DOHH2 (cell line): ENCODE measurements around the gene HAVCR1.

ENCODE experiments used
- H3F3A ChIP-seq: fragments of 200-600 bp; sonication (generic), shearing (Covaris generic); 2 replicates; pipeline ENCODE4 v1.6.0; 2016; ENCODE audit warnings: antibody characterized with exemption, mild to moderate bottlenecking; ENCODE audit not compliant: control insufficient read depth, insufficient read depth
- H3K27ac ChIP-seq: fragments of 200-600 bp; sonication (generic); 2 replicates; pipeline ENCODE4 v1.5.1; 2014; ENCODE audit warnings: low read depth, mild to moderate bottlenecking, low read length, moderate library complexity
- H3K27me3 ChIP-seq: fragments of 200-600 bp; sonication (generic); 2 replicates; pipeline ENCODE4 v1.6.1; 2014; ENCODE audit warnings: mild to moderate bottlenecking, low read length, mixed read lengths; ENCODE audit not compliant: control insufficient read depth
- H3K36me3 ChIP-seq: fragments of 200-600 bp; sonication (generic); 2 replicates; pipeline ENCODE4 v1.6.1; 2014; ENCODE audit warnings: mild to moderate bottlenecking, low read length, moderate library complexity, mixed read lengths; ENCODE audit not compliant: control insufficient read depth
- H3K4me1 ChIP-seq: fragments of 200-600 bp; sonication (generic); 2 replicates; pipeline ENCODE4 v1.6.1; 2014; ENCODE audit warnings: mild to moderate bottlenecking, low read length, mixed read lengths; ENCODE audit not compliant: control insufficient read depth
- H3K4me2 ChIP-seq: fragments of 200-600 bp; sonication (generic); 2 replicates; pipeline ENCODE4 v1.6.0; 2014; ENCODE audit warnings: mild to moderate bottlenecking, low read length, moderate library complexity
- H3K4me3 ChIP-seq: fragments of 200-600 bp; sonication (generic); 2 replicates; pipeline ENCODE4 v1.5.1; 2014; ENCODE audit warnings: mild to moderate bottlenecking, low read length, mixed read lengths
- H3K79me2 ChIP-seq: fragments of 200-600 bp; sonication (generic); 2 replicates; pipeline ENCODE4 v1.6.1; 2014; ENCODE audit warnings: mild to moderate bottlenecking, low read length, mixed read lengths; ENCODE audit not compliant: control insufficient read depth
- H3K9me2 ChIP-seq: fragments of 200-600 bp; sonication (generic); replicated peaks from 2 replicates; pipeline ENCODE4 v1.6.1; 2014; ENCODE audit warnings: mild to moderate bottlenecking, low read length, mixed read lengths; ENCODE audit not compliant: control insufficient read depth
- H3K9me3 ChIP-seq: fragments of 200-600 bp; sonication (generic); 2 replicates; pipeline ENCODE4 v1.6.1; 2014; ENCODE audit warnings: antibody characterized with exemption, low read length, mixed read lengths; ENCODE audit not compliant: control insufficient read depth, insufficient read depth
- H4K20me1 ChIP-seq: fragments of 200-600 bp; sonication (generic); 2 replicates; pipeline ENCODE4 v1.6.0; 2014; ENCODE audit warnings: low read depth, mild to moderate bottlenecking, antibody characterized with exemption, low read length, moderate library complexity; ENCODE audit not compliant: control insufficient read depth, insufficient read depth
- EZH2phosphoT487 ChIP-seq: fragments of 200-600 bp; sonication (generic); IDR thresholded peaks from 2 replicates; pipeline ENCODE4 v1.6.1; 2017; ENCODE audit warnings: borderline replicate concordance, mild to moderate bottlenecking, antibody characterized with exemption, low read length, moderate library complexity, mixed read lengths
- TF ChIP-seq, protein P1 (sequence below): fragments of 200-600 bp; sonication (generic); IDR thresholded peaks from one replicate; pipeline ENCODE4 v1.5.1; 2014; ENCODE audit warnings: antibody characterized with exemption, mild to moderate bottlenecking, low read depth, low read length; ENCODE audit not compliant: poor library complexity, severe bottlenecking

HAVCR1 gene

GRCh38 chr5:157069949-157070348, 11.0 kb upstream of the HAVCR1 start:
- no peaks in the 10 kb centered on the region for H3K9me2 ChIP-seq
- H3K27ac ChIP-seq: no peak overlapping the region
- H3K36me3 ChIP-seq: no peaks in the 10 kb centered on the region
- no peak for TF ChIP-seq EZH2phosphoT487
- TF ChIP-seq, protein P1, sequence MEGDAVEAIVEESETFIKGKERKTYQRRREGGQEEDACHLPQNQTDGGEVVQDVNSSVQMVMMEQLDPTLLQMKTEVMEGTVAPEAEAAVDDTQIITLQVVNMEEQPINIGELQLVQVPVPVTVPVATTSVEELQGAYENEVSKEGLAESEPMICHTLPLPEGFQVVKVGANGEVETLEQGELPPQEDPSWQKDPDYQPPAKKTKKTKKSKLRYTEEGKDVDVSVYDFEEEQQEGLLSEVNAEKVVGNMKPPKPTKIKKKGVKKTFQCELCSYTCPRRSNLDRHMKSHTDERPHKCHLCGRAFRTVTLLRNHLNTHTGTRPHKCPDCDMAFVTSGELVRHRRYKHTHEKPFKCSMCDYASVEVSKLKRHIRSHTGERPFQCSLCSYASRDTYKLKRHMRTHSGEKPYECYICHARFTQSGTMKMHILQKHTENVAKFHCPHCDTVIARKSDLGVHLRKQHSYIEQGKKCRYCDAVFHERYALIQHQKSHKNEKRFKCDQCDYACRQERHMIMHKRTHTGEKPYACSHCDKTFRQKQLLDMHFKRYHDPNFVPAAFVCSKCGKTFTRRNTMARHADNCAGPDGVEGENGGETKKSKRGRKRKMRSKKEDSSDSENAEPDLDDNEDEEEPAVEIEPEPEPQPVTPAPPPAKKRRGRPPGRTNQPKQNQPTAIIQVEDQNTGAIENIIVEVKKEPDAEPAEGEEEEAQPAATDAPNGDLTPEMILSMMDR: no peak
- no peaks in the 10 kb centered on the region for H3K9me3 ChIP-seq
- H3K4me2 ChIP-seq: no peak overlapping the region
- H3K27me3 ChIP-seq: no peaks in the 10 kb centered on the region; the same call in 1 of the 2 replicates
- no peak overlapping the region for H3K4me3 ChIP-seq
- no peaks in the 10 kb centered on the region for H3K79me2 ChIP-seq
- no peaks in the 10 kb centered on the region for H4K20me1 ChIP-seq
- no peaks in the 10 kb centered on the region for H3F3A ChIP-seq
- 0 out of 2 replicates have a peak, but pooled peaks cover 4% of the 10 kb centered on the region for H3K4me1 ChIP-seq

GRCh38 chr5:157068785-157069184, 9.9 kb upstream of the HAVCR1 start:
- H3F3A ChIP-seq: no peaks in the 10 kb centered on the region
- no peak for TF ChIP-seq EZH2phosphoT487
- TF ChIP-seq, protein P1: no peak
- no peak overlapping the region for H3K4me2 ChIP-seq
- no peaks in the 10 kb centered on the region; the same call in 1 of the 2 replicates for H3K27me3 ChIP-seq
- H3K4me3 ChIP-seq: no peak overlapping the region
- H3K36me3 ChIP-seq: no peaks in the 10 kb centered on the region
- no peak overlapping the region for H3K27ac ChIP-seq
- no peaks in the 10 kb centered on the region for H3K79me2 ChIP-seq
- H3K4me1 ChIP-seq: 0 out of 2 replicates have a peak, but pooled peaks cover 4% of the 10 kb centered on the region
- no peaks in the 10 kb centered on the region for H3K9me3 ChIP-seq
- no peaks in the 10 kb centered on the region for H3K9me2 ChIP-seq
- no peaks in the 10 kb centered on the region for H4K20me1 ChIP-seq

DNA sequence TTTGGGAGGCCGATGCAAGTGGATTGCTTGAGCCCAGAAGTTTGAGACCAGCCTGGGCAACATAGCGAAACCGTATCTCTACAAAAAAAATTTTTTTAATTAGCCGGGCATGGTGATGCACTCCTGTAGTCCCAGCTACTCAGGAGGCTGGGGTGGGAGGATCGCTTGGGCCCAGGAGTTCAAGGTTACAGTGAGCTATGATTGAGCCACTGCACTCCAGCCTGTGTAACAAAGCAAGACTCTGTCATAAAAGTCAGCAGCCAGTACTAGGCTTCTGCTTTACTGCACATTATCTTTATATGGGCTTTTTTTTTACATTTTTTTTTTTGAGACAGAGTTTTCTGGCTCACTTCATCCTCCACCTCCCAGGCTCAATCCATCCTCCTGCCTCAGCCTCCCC, 9.4 kb upstream of the HAVCR1 start:
- H3K36me3 ChIP-seq: no peaks in the 10 kb centered on the region
- no peak overlapping the region for H3K27ac ChIP-seq
- H3K27me3 ChIP-seq: no peaks in the 10 kb centered on the region; the same call in 1 of the 2 replicates
- H3K4me3 ChIP-seq: no peak overlapping the region
- no peaks in the 10 kb centered on the region for H3K9me3 ChIP-seq
- H3K4me2 ChIP-seq: no peak overlapping the region
- TF ChIP-seq EZH2phosphoT487: no peak
- TF ChIP-seq, protein P1: no peak
- H3K79me2 ChIP-seq: no peaks in the 10 kb centered on the region
- H3F3A ChIP-seq: no peaks in the 10 kb centered on the region
- no peaks in the 10 kb centered on the region for H4K20me1 ChIP-seq
- H3K9me2 ChIP-seq: no peaks in the 10 kb centered on the region
- 0 out of 2 replicates have a peak, but pooled peaks cover 4% of the 10 kb centered on the region for H3K4me1 ChIP-seq
